Hematopoietic multipotent progenitor cell treated with erythropoietin and hydrocortisone succinate and interleukin-3 and kit ligand, for 8 days (in vitro differentiated cells): ENCODE results near the gene COL4A1.
"Not testable (repeated sequence)": the region's sequence is repeated elsewhere in the genome, so short reads cannot be mapped to it uniquely, and the experiment has no call there.

Experiments used
- DNase-seq: peaks from one replicate; pipeline ENCODE4 v3.0.0-alpha.2; 2015

COL4A1 gene

DNA sequence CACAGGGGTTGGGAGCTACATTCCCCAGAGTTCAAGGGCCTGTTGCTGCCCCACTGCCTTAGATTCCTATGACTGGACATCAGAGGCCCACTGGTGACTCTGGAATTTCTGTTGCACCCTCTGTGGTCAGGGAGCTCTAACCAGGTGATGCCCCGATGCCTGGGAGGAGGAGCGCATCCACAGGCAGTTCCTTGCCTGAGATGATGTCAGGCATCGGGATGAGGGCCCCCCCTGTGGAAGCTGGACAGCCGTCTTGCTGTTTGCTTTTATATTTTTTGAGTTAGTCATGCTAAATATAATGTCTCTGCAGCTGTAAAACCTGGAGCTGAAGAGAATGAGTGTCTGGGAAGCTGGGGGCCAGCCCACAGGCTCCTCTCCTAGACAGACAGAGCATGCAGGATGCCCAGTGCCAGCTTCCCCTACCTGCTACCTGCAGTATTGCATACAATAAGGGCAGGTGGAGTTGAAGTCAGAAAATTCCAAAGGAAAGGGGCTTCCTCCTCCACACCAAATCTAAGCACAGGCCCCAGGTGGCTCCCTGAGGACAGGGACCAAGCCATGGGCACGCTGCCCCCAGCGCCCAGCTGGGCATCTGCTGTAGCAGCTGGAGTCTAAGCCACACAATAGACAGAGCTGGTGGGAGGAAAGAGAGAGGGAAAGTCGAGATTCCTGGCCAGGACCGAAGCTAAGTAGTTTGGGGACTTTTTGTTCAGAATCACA is 16.4 kb upstream of the COL4A1 start:
- DNase-seq: no peak

GRCh38 chr13:110322828-110323171 is 15.8 kb upstream of the COL4A1 start:
- no peak for DNase-seq

DNA sequence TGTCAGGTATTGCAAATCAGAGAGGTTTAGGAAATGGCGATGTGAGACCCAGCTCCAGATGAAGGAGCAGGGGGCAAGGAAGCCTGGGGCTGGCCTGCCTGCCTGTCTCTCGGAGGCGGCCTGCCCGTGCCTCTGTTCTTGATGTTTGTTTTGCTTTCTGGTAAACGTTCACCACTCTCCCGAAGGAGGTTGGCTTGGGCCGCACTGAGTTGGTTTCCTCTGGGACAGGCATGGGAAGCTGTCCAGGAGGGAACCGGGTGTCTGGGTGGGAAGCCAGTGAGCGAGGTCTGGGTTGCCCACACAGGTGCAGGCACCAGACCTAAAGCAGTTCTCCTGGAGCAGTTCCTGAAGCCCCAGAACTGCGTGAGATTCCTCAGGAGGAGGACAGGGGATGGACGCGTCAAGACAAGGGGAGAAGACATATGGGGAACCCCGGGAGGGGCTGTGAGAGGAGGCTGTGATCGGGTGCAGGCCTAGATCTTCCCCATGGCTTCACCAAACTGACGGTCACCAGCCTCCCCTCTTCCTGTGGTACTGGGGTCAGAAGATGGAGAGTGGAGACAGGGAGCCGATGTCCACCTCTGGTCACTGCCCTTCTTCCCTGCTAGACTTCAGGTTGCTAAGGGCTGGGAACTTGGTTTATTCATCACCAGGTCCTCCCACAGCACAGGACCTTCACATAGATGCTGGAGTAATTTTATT is 15.3 kb upstream of the COL4A1 start:
- no peak for DNase-seq

DNA sequence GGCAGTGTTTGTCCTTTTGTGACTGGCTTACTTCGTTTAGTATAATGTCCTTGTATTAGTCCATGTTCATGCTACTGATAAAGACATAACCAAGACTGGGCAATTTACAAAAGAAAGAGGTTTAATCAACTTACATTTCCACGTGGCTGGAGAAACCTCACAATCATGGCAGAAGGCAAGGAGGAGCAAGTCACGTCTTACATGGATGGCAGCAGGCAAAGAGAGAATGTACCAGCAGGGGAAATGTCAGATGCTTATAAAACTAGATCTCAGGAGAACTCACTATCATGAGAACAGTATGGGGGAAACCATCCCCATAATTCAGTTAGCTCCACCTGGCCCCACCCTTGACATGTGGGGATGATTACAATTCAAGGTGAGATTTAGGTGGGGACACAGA is 14.6 kb upstream of the COL4A1 start:
- not testable (repeated sequence) for DNase-seq

GRCh38 chr13:110320645-110321044 is 13.7 kb upstream of the COL4A1 start:
- no peak for DNase-seq

- no peak for DNase-seq
These were observed 13.0 kb upstream of the COL4A1 start for GRCh38 chr13:110319774-110320509.

GRCh38 chr13:110319397-110319773 is 12.4 kb upstream of the COL4A1 start:
- no peak for DNase-seq

- no peak for DNase-seq
These were observed 12.0 kb upstream of the COL4A1 start for GRCh38 chr13:110318920-110319319.

- no peak for DNase-seq
These were observed 10.7 kb upstream of the COL4A1 start for GRCh38 chr13:110317496-110318195.

DNA sequence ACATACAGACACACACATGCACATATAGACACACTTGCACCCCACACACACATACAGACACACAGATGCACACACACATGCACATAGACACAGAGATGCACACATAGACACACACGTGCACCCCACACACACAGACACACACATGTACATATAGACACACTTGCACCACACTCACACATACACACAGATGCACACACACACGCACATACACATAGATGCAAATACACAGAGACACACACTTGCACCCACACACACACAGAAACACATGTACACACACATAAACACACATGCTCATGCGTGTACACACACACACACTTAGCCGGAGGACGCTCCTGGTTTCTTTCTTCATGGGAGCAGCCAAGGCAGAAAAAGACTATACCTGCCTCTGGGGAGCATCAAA is 10.1 kb upstream of the COL4A1 start:
- DNase-seq: no peak

GRCh38 chr13:110316196-110316595 is 9.2 kb upstream of the COL4A1 start:
- DNase-seq: no peak

DNA sequence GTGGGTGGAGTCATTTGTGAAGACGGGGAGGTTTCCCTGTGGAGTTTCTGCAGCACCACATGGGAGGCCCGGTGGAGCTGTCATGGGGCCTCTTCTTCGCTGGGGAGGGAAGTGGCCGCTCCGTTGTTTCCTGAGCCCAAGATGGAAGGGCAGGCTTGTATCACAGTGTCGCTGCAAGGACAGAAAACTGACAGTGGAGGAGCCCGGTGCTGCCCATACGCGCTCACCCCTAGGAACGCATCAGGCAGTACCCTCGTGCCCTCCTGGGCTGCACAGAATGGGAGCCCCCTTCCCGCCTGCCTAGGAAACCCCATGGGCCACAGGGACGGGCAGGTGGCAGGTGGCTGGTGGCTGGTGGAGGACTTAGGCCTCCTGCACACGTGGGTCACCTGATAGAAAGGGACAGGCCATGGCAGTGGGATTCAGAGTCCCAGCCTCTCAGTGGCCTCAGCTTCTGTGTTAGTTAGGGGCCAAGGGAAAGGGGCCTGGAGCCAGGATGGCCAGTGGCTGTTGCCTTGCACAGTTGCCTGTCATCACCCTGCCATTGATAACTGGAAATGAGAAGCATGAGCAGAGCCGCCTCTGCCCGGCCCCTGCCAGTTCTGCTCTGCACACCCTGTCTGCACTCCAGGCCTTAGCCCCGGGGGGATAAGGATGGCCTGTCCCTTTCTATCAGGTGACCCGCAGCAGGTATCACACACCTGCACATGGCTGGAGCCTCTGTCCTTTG is 7.7 kb upstream of the COL4A1 start:
- no peak for DNase-seq

DNA sequence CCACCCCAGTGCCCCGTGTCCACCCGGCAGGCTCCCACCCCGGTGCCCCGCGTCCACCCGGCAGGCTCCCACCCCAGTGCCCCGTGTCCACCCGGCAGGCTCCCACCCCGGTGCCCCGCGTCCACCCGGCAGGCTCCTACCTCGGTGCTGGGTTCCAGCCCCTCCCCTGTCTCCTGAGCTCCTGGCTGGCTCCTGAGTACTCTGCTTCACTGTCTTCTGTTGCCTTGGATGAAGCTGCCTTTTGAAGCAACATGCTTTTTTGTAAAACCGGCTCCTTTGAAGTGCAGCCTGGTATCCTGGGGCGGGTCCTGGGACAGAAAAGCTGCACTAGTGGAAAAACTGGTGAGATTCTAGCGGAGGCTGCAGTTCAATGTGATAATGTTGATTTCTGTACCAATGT is 6.8 kb upstream of the COL4A1 start:
- not testable (repeated sequence) for DNase-seq

- DNase-seq: not testable (repeated sequence)
These were observed 6.3 kb upstream of the COL4A1 start for GRCh38 chr13:110313261-110313660.

DNA sequence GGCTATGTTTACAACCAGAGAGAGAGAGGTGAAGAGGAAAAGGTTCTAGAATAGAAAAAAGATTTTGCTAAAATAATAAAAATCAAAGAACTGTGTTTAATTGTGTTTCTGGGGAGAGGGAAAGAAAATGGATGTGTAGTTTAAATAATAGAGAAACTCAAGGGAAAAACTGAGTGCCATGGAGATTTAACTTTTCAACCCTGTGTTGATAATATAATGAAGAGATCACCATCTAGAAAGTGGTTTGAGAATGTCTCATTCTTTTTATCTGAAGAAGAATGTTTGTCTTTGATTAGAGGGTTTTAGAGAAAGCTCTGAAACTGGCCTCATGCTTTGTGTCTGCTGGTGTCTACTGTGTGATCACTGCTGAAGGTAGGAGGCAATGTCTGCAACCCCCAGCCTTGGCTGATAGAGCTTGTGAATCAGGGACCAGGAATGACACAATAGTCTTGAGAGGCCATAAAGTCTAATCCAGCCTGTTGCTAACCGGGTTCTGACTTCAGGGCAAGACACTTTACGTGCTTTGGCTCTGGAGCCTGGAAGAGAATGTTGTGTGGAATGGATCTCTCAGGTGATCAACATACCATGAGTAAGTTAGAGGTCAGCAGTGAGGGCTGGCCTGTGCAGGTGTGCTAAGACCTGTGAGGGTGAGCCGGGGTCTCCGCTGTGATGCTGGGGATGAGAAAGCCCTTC is 5.5 kb upstream of the COL4A1 start:
- no peak for DNase-seq

DNA sequence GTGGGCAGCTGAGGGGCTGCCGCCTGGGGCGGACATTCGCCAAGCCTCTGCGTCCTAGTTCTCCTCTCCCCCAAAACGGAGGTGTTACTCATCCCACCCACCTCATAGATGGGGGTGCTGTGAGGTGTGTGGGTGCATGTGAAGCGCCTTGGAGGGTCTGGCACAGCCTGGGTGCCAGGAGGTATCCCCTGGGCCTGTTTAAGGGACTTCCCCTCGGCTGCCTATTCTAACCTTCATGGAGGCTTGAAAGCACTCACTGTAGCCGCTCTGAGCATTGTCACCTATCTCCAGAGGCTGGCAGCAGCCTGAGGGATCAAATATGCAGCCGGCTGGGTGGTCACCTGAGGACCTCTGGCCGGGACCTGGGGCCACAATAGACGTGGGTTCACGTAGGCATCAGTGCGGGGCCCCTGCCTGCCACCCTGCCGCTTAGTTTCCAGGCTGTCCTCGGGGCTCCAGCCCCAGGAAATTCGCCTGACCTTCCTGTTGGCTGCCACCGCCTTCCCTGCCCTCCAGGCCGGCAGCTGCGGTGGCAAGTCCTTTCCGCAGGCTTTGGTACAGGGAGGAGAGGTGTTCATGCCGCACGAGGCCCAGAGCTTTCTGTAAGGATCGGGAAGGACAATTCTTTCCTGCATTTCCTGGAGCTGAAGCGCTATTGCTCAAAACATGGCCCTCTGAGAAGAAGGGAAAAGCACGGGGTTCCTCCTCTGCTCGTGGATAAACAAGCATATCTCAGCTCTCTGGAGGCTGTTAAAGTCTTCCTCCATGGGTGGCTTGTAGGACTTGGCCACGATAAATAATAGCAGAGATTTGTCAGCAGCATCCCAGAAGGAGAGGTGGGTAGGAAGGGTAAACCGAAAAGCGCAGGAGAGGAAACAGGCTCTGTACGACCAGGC is 4.7 kb upstream of the COL4A1 start:
- DNase-seq: no peak

- DNase-seq: no peak
These were observed 3.8 kb upstream of the COL4A1 start for GRCh38 chr13:110310541-110311442.

DNA sequence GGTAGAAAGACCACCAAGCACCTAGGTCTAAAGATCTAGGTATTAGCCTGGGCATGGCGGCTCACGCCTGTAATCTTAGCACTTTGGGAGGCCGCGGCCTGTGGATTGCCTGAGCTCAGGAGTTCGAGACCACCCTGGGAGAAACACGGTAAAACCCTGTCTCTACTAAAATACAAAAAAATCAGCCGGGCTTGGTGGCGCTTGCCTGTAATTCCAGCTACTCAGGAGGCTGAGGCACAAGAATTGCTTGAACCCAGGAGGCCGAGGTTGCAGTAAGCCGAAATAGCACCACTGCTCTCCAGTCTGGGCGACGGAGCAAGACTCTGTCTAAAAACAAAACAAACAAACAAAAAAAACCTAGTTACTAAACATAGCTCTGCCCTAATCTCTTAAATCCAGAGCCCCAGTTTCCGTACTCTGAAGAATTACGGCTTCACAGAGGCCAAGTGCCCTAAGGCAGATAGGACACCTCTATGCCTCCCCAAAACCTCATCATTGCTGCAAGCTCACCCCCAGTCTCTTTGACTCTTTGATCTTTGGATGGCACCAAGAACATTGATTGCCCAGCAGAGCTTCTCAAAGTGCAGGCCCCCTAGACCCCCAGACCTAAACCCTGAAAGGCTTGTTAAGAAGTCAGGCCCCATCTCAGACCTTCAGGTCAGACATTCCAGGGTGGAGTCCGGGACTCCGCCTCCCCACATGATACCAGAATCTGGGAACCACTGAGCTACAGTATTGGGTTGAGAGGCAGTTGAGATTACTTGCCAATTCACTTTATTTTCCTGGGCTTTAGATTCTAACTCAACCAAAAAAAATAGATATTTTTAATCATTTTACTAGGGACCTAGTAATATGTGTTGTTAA is 2.9 kb upstream of the COL4A1 start:
- DNase-seq: no peak
